Vagina (tissue), 2 donors: ENCODE data around the gene PCDHB12. TPM values are rescaled to one million over a fixed set of nuclear protein-coding genes. Genes with fewer than 3 reads are reported as not detected.
"Not testable (repeated sequence)": the region's sequence is repeated elsewhere in the genome, so short reads cannot be mapped to it uniquely, and the experiment has no call there.

Source experiments
- DNase-seq, 2 donors: peaks; one replicate each; pipeline ENCODE4 v3.0.0-alpha.2; 2017; ENCODE audit errors: extremely low spot score in 2 of 2
- H3K27ac ChIP-seq: fragments of 200-600 bp; sonication (generic); one replicate; pipeline ENCODE4 v1.5.1; 2019
- H3K27me3 ChIP-seq: fragments of 200-600 bp; sonication (generic); one replicate; pipeline ENCODE4 v1.5.1; 2019
- H3K36me3 ChIP-seq, 2 donors: fragments of 200-600 bp; sonication (generic); one replicate each; pipeline ENCODE4 v1.5.1; 2017 to 2019
- H3K4me1 ChIP-seq: fragments of 200-600 bp; sonication (generic); one replicate; pipeline ENCODE4 v1.5.1; 2019
- H3K4me3 ChIP-seq, 2 donors: fragments of 200-600 bp; sonication (generic); 1 replicate in 1 of 2; 2 replicates in 1 of 2; pipeline ENCODE4 v1.5.1; 2016 to 2019
- H3K9me3 ChIP-seq: fragments of 200-600 bp; sonication (generic); one replicate; pipeline ENCODE4 v1.5.1; 2019
- CTCF ChIP-seq, 3 experiments: fragments of 450-650 bp in 2 of 3; fragments of 200-600 bp in 1 of 3; sonication (generic) in 1 of 3; IDR thresholded peaks; one replicate each; pipeline ENCODE4 v1.5.1; 2017 to 2019; ENCODE audit warnings: antibody characterized with exemption in 3 of 3, mild to moderate bottlenecking in 2 of 3, moderate library complexity in 2 of 3
- POLR2A ChIP-seq, 2 donors: fragments of 450-650 bp; IDR thresholded peaks; one replicate each; pipeline ENCODE4 v1.6.1; 2017; ENCODE audit warnings: antibody characterized with exemption in 2 of 2, mild to moderate bottlenecking in 2 of 2, moderate library complexity in 2 of 2
- POLR2AphosphoS5 ChIP-seq, 2 donors: sonication (generic); formaldehyde crosslinking; IDR thresholded peaks; one replicate each; pipeline ENCODE4 v1.9.0; 2017; ENCODE audit warnings: antibody characterized with exemption in 2 of 2, mild to moderate bottlenecking in 2 of 2, low read depth in 1 of 2; ENCODE audit not compliant: insufficient read depth in 1 of 2
- intact Hi-C: fragments of 100-400 bp; cut with DNase I; formaldehyde crosslinking; loops from one replicate; pipeline ENCODE4 v1.15.1; 2023
- total RNA-seq: library from RNA; depleted of rRNA; stranded (reverse); fragments of >200 nt; gene quantifications from one replicate; pipeline ENCODE4 v1.2.3, GENCODE V29; 2016

The PCDHB12 gene
- total RNA-seq, 1 donor from 2014 or later: 2.5 TPM

GRCh38 chr5:141180313-141180712, 28.2 kb upstream of the PCDHB12 start:
- Histone ChIP-seq H3K9me3 (peaks cover 35% of the 10 kb centered on the region), H3K4me3 (no peak overlapping the region), H3K4me1 (no peaks in the 10 kb centered on the region), H3K27ac (no peak overlapping the region), H3K36me3 (no peaks in the 10 kb centered on the region), H3K27me3 (no peaks in the 10 kb centered on the region)
- no peak for DNase-seq
- intact Hi-C loops: no loop called here
- TF ChIP-seq POLR2AphosphoS5 (IDR thresholded peaks at IDR 0.05; ENCODE audit: insufficient read depth in 1 of 2, low read depth in 1 of 2): no peak

- Histone ChIP-seq H3K4me3 (peak within 1 kb of the TSS; percentile 9 to 39), H3K4me1 (no peaks in the 10 kb centered on the region), H3K27me3 (no peaks in the 10 kb centered on the region), H3K27ac (peak within 1 kb of the TSS; percentile 24), H3K9me3 (peaks cover 32% of the 10 kb centered on the region), H3K36me3 (no peaks in the 10 kb centered on the region)
- DNase-seq: no peak
- intact Hi-C loops: no loop called here
- TF ChIP-seq CTCF (IDR thresholded peaks at IDR 0.05) (peak in 1 of 3 experiments; percentile 28), POLR2AphosphoS5 (IDR thresholded peaks at IDR 0.05; ENCODE audit: insufficient read depth in 1 of 2, low read depth in 1 of 2) (no peak), POLR2A (IDR thresholded peaks at IDR 0.05) (no peak)
These were observed 26.3 kb upstream of the PCDHB12 start, which contains the start of gene PCDHB16 for GRCh38 chr5:141182248-141182647. PCDHB16 (plus strand) TSS chr5:141182387; CDS start chr5:141182560, 173 bp downstream.

- peaks cover 27% of the 10 kb centered on the region for H3K9me3 ChIP-seq
- DNase-seq, H3K4me1 ChIP-seq, H3K36me3 ChIP-seq, H3K27me3 ChIP-seq, intact Hi-C loops, H3K27ac ChIP-seq, H3K4me3 ChIP-seq: not testable (repeated sequence)
These were observed 24.2 kb upstream of the PCDHB12 start for GRCh38 chr5:141184117-141184855.

GRCh38 chr5:141186897-141187512, 21.5 kb upstream of the PCDHB12 start, which contains the start of gene PCDHB9:
PCDHB9 (plus strand) TSS chr5:141187161; CDS start chr5:141187319, 158 bp downstream.
- TF ChIP-seq POLR2A (IDR thresholded peaks at IDR 0.05) (no peak), CTCF (IDR thresholded peaks at IDR 0.05) (no peak), POLR2AphosphoS5 (IDR thresholded peaks at IDR 0.05; ENCODE audit: insufficient read depth in 1 of 2, low read depth in 1 of 2) (no peak)
- Histone ChIP-seq H3K4me3 (no peak within 1 kb of the TSS), H3K27me3 (no peaks in the 10 kb centered on the region), H3K9me3 (peaks cover 26% of the 10 kb centered on the region), H3K4me1 (no peaks in the 10 kb centered on the region), H3K27ac (no peak within 1 kb of the TSS), H3K36me3 (no peaks in the 10 kb centered on the region)
- intact Hi-C loops: no loop called here
- no peak for DNase-seq

- H3K9me3 ChIP-seq: peaks cover 28% of the 10 kb centered on the region
- H3K36me3 ChIP-seq, H3K27ac ChIP-seq, H3K4me3 ChIP-seq, intact Hi-C loops, H3K4me1 ChIP-seq, DNase-seq, H3K27me3 ChIP-seq: not testable (repeated sequence)
These were observed 19.8 kb upstream of the PCDHB12 start for GRCh38 chr5:141188682-141189081.

GRCh38 chr5:141189131-141189530, 19.4 kb upstream of the PCDHB12 start:
- H3K36me3 ChIP-seq, DNase-seq, intact Hi-C loops, H3K27me3 ChIP-seq, H3K4me1 ChIP-seq, H3K4me3 ChIP-seq, H3K27ac ChIP-seq: not testable (repeated sequence)
- H3K9me3 ChIP-seq: peaks cover 27% of the 10 kb centered on the region

- Histone ChIP-seq H3K36me3 (no peaks in the 10 kb centered on the region), H3K9me3 (peaks cover 29% of the 10 kb centered on the region), H3K27me3 (no peaks in the 10 kb centered on the region), H3K4me1 (no peaks in the 10 kb centered on the region), H3K4me3 (no peak within 1 kb of the TSS), H3K27ac (no peak within 1 kb of the TSS)
- no peak for TF ChIP-seq CTCF (IDR thresholded peaks at IDR 0.05)
- no peak for TF ChIP-seq POLR2AphosphoS5 (IDR thresholded peaks at IDR 0.05; ENCODE audit: insufficient read depth in 1 of 2, low read depth in 1 of 2)
- TF ChIP-seq POLR2A (IDR thresholded peaks at IDR 0.05): no peak
- intact Hi-C loops: no loop called here
- no peak for DNase-seq
These were observed 16.3 kb upstream of the PCDHB12 start, which contains the start of gene PCDHB10 for GRCh38 chr5:141192110-141192725. PCDHB10 (plus strand) TSS chr5:141192353; CDS start chr5:141192553, 200 bp downstream.

- H3K4me1 ChIP-seq, DNase-seq, H3K27me3 ChIP-seq, H3K4me3 ChIP-seq, intact Hi-C loops, H3K27ac ChIP-seq, H3K36me3 ChIP-seq: not testable (repeated sequence)
- peaks cover 23% of the 10 kb centered on the region for H3K9me3 ChIP-seq
These were observed 14.2 kb upstream of the PCDHB12 start for GRCh38 chr5:141194332-141194731.
